Right ventricle myocardium superior (tissue), 1 donor: Measurements from ENCODE around the gene TNRC6B. TPM values are rescaled to one million over a fixed set of nuclear protein-coding genes. Genes with fewer than 3 reads are reported as not detected.

Source experiments
- ATAC-seq: fragments of 200-7000 bp; cut with Tn5 transposase; one replicate; pipeline ENCODE4 v1.9.1; 2020; ENCODE audit warnings: mild to moderate bottlenecking; ENCODE audit not compliant: poor library complexity
- DNase-seq: peaks from one replicate; pipeline ENCODE4 v3.0.0-alpha.2; 2020
- intact Hi-C: fragments of 100-400 bp; cut with DNase I; formaldehyde crosslinking; loops from one replicate; pipeline ENCODE4 v1.11.2; 2022
- total RNA-seq: library from RNA; stranded (reverse); fragmentation: NEBNext Ultra II Directional; extraction: Animal tissue kit (Norgen Biotek cat#: 25700); gene quantifications from one replicate; pipeline ENCODE4 v1.2.1, GENCODE V29; 2021
- donor health status: DM: no; HTN: yes; CAD: no; lungs with severe emphysema.

The TNRC6B gene
- total RNA-seq, 1 donor from 2014 or later, result 37.5 TPM

- ATAC-seq, result no peak
- DNase-seq, result no peak
- intact Hi-C loops, result no loop called here
Observed at GRCh38 chr22:40331706-40332105, 154.0 kb downstream of the TNRC6B start.

DNA sequence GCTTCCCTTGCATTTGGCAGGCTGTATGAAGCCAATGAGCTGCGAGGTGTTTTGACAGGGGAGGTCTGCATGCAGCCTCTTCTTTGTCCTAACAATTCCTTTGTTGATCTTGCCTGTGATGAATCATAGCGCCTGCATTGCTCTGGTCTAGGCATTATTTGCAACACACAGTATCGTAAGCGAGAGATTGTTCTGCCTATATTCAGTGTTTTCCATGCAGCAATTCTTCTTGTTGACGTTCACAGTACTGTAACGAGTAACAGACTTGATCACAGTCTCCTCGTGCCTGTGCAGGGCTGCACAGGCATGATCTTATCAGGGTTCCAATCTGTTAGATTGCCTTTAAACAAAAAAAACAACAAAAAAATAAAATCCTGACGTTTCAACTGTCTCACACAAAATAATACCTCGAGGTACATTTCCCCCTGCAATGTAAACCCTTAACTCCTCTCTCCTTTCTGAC lies 154.6 kb downstream of the TNRC6B start:
- no peak for DNase-seq
- intact Hi-C loops, result no loop called here
- ATAC-seq, result no peak

GRCh38 chr22:40334060-40334459 lies 156.3 kb downstream of the TNRC6B start:
- intact Hi-C loops, result no loop called here
- no peak for DNase-seq
- no peak for ATAC-seq

- ATAC-seq (no peak), DNase-seq (no peak)
- intact Hi-C loops, result no loop called here
Observed at GRCh38 chr22:40334899-40335298, 157.2 kb downstream of the TNRC6B start.

DNA sequence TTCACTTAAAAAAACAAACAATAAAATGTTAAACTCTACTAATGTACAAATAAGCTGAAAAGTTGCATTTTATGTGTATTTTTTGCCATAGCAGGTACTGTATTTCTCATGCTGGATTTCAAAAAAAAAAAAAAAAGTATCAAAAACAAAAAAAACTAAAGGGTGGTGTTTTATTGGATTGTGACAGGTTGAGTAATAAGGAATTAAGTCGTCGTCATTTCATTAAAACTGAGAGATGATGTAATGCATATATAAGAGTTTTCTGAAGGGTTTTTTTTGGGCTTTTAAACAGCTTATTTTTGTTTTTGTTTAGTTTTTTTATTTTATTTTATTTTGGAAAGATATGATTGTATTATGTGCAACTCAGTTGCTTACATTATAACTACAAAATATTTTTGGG lies 157.6 kb downstream of the TNRC6B start:
- intact Hi-C loops, result no loop called here
- no peak for ATAC-seq

DNA sequence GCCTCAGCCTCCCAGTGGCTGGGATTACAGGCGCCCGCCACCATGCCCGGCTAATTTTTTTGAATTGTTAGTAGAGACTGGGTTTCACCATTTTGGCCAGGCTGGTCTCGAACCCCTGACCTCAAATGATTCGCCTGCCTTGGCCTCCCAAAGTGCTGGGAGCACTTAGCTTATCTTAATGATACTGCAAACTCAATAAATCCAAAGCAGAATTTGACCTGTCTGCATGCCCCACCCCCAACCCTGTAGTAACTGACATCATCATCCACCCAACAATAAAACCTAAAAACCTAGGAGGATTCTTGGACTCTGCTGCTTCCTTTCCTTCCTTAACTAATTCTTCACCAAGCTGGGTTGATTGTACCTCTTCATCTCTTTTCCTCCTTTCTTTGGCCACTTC lies 162.3 kb downstream of the TNRC6B start:
- no peak for DNase-seq
- no peak for ATAC-seq
- intact Hi-C loops, result loop anchor here (10.0 kb wide), 1 partner anchor 305 kb away; no protein-coding TSS in a partner anchor

More for the DNA sequence above, 157.6 kb downstream of the TNRC6B start:
- no peak for DNase-seq

- DNase-seq (no peak), ATAC-seq (no peak)
- intact Hi-C loops, result loop anchor here (10.0 kb wide), 1 partner anchor 307 kb away; no protein-coding TSS in a partner anchor
Observed at GRCh38 chr22:40341604-40342003, 163.9 kb downstream of the TNRC6B start.

GRCh38 chr22:40342521-40342920 lies 164.8 kb downstream of the TNRC6B start:
- ATAC-seq (no peak), DNase-seq (no peak)
- intact Hi-C loops, result loop anchor here (10.0 kb wide), 1 partner anchor 308 kb away; no protein-coding TSS in a partner anchor

DNA sequence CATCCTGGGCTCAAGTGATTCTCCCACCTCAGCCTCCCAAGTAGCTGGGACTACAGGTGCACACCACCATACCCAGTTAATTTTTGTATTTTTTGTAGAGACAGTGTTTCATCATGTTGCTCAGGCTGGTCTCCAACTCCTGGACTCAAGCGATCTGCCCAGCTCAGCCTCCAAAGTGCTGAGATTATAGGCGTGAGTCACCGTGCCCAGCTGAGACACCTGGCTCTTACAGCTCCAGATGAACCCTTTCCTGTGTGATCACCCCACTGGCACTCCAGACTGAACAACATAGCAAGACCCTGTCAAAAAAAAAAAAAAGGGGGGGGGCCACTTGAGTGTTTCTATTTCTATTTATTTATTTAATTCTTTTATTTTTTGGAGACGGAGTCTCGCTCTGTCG lies 167.5 kb downstream of the TNRC6B start:
- no peak for ATAC-seq
- DNase-seq, result no peak
- intact Hi-C loops, result loop anchor here (10.0 kb wide), 1 partner anchor 310 kb away; no protein-coding TSS in a partner anchor

- peak; percentile 25 for ATAC-seq
- intact Hi-C loops, result loop anchor here (10.0 kb wide), 1 partner anchor 311 kb away; no protein-coding TSS in a partner anchor
- peak; percentile 63 for DNase-seq
Observed at GRCh38 chr22:40345815-40346184, 168.1 kb downstream of the TNRC6B start.

- intact Hi-C loops, result loop anchor here (10.0 kb wide), 1 partner anchor 312 kb away; no protein-coding TSS in a partner anchor
- DNase-seq, result peak; percentile 92
- ATAC-seq, result peak; percentile 98
Observed at GRCh38 chr22:40346185-40347118, 168.7 kb downstream of the TNRC6B start, which contains the start of gene ADSL. Gene ADSL, plus strand, starts transcription at chr22:40346500. Its CDS starts 59 bp downstream, at chr22:40346559.

DNA sequence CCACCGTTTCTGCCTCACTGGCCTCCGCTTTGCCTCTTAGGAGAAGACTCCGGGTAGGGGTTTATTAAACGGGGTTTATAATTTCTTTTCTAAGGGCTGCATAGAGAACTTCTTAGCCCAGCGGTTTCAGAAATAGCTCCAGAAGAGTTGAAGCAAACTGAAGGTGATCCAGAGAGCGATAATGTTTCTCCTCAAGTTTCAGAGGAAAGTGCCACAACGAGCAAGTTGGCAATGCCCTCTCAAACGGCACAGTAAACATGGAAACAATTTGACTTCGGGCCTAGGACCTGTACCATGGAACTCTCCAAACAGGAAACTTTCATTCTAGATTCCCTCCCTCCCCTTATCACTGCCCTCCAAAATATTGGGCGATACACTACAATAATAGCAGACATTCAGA lies 169.6 kb downstream of the TNRC6B start:
- intact Hi-C loops, result loop anchor here (10.0 kb wide), 1 partner anchor 312 kb away; no protein-coding TSS in a partner anchor
- ATAC-seq, result no peak

DNA sequence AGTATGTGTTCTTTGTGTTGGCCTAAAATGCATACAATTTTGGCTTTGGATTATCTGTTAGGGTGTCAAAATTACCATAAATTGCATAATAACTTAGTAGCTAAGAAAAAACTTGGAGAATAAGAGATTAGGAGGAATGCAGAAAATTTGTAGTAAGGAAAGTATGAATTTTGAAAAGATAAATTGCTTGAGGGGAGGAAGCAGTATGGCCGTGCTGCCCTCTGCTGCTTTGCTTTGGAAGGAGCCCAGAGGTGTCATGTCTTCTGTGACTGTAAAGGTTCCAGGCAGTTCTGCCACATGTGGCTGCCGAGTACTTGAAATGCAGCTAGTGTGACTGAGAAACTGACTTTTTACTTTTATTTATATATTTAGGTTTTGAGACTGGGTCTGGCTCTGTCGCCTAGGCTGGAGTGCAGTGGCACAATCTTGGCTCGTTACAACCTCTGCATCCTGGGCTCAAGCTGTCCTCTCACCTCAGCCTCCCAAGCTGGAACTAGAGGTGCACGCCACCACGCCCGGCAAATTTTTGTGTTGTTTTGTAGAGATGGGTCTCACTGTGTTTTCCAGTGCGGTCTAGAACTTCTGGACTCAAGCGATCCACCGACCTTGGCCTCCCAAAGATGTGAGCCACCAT lies 170.4 kb downstream of the TNRC6B start:
- intact Hi-C loops, result loop anchor here (10.0 kb wide), 1 partner anchor 313 kb away; no protein-coding TSS in a partner anchor
- DNase-seq (peak; percentile 60), ATAC-seq (peak; percentile 34)

More for the DNA sequence above, 169.6 kb downstream of the TNRC6B start:
- DNase-seq, result no peak

GRCh38 chr22:40352763-40353162 lies 175.0 kb downstream of the TNRC6B start:
- DNase-seq, result no peak
- no peak for ATAC-seq
- intact Hi-C loops, result no loop called here

DNA sequence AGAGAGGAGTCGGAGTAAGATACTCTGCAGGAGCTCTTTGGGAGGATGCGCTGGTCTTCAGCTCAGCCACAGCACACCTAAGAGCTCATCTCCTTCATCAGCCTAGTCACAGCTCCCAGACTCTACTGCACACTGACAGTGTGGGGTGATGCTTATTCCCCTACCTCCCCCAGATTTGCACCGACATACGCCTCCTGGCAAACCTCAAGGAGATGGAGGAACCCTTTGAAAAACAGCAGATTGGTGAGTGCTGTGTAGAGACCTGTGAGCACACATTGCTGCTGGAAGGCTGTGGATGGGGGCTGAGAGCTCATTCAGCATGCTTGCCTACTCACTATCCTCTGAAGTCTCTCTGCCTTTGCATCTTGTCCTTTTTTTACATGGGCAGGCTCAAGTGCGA lies 183.4 kb downstream of the TNRC6B start:
- ATAC-seq (no peak), DNase-seq (no peak)
- intact Hi-C loops, result no loop called here

DNA sequence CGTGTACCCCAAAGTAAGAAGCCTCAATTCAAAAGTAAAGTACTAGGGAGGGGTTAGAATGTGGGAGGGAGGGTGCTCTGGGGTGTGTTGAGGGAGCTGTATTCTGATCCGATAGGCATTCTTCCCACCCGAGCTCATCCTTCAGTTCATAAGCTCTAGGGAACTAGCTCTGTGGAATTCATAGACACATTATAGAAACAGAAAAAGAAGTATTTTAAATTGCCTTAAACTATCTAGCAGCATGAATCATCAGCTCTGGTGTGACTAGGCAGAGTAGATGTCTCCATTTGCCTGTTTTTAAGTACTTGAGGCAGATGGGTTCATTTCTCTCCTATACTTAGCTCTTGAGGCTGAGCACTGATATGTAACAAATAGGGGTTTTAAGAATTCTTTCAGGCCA lies 185.3 kb downstream of the TNRC6B start:
- ATAC-seq (no peak), DNase-seq (no peak)
- intact Hi-C loops, result no loop called here

- intact Hi-C loops, result no loop called here
Observed at GRCh38 chr22:40364431-40364830, 186.7 kb downstream of the TNRC6B start.

GRCh38 chr22:40366068-40366467 lies 188.3 kb downstream of the TNRC6B start:
- ATAC-seq (no peak), DNase-seq (no peak)
- intact Hi-C loops, result no loop called here

More at GRCh38 chr22:40364431-40364830, 186.7 kb downstream of the TNRC6B start:
- no peak for ATAC-seq
- DNase-seq, result no peak

- ATAC-seq (no peak), DNase-seq (no peak)
- intact Hi-C loops, result no loop called here
Observed at GRCh38 chr22:40367342-40367741, 189.6 kb downstream of the TNRC6B start.
